ENCODE data around the gene UMAD1.
A peak's percentile ranks its signal among the peaks of the same experiment; 100 is the strongest.

The UMAD1 gene

GRCh38 chr7:7769710-7770627 lies 129.4 kb downstream of the UMAD1 start:
- H2BK120ac ChIP-seq (ENCODE audit: low read depth, low read length): peak overlapping the region; percentile 69
- no peak overlapping the region for H2AFZ ChIP-seq (ENCODE audit: low read depth, low read length)
- H3K18ac ChIP-seq (ENCODE audit: low read depth in 1 of 2, low read length in 2 of 2): peak overlapping the region; percentile 67 to 92
- no peak overlapping the region for H3K27ac ChIP-seq (ENCODE audit: low read length, poor library complexity, severe bottlenecking)
- H3K4me1 ChIP-seq (ENCODE audit: control insufficient read depth, insufficient read depth, low read depth, low read length): peaks cover 3% of the 10 kb centered on the region
- no peak overlapping the region for H3K4me3 ChIP-seq (ENCODE audit: insufficient read depth in 1 of 2, low read depth in 1 of 2, low read length in 2 of 2)
- no peak overlapping the region for H2BK15ac ChIP-seq (ENCODE audit: low read depth, poor library complexity, severe bottlenecking)
- peak; percentile 87 for DNase-seq
- 62% methylated on average over 7 of the region's 8 CpGs for WGBS
- peaks cover 11% of the 10 kb centered on the region for H3K79me1 ChIP-seq (replicated peaks; ENCODE audit: low read length, poor library complexity, severe bottlenecking)
- H3K14ac ChIP-seq (ENCODE audit: low read length in 2 of 2): peak overlapping the region in 1 of 2 experiments; percentile 76
- H3K36me3 ChIP-seq (ENCODE audit: control insufficient read depth in 1 of 2, insufficient read depth in 2 of 2, low read depth in 1 of 2, low read length in 2 of 2): no peaks in the 10 kb centered on the region
- no peak overlapping the region for H3K9ac ChIP-seq (ENCODE audit: low read length)
- no peaks in the 10 kb centered on the region for H3K27me3 ChIP-seq (ENCODE audit: control insufficient read depth in 1 of 2, insufficient read depth in 1 of 2, low read length in 2 of 2)
- no peak overlapping the region for H3K4me2 ChIP-seq (ENCODE audit: low read length, poor library complexity, severe bottlenecking)
- H4K91ac ChIP-seq (ENCODE audit: low read length): no peak overlapping the region
- no peak overlapping the region for H2AK5ac ChIP-seq (ENCODE audit: low read length, severe bottlenecking)
- peak overlapping the region; percentile 0 to 94 for H3K4ac ChIP-seq (ENCODE audit: low read depth in 1 of 2, low read length in 2 of 2)
- H4K8ac ChIP-seq (ENCODE audit: low read length): peak overlapping the region; percentile 59
- H2BK12ac ChIP-seq (ENCODE audit: low read length in 2 of 2): peak overlapping the region; percentile 93 to 97
- no peaks in the 10 kb centered on the region for H3K9me3 ChIP-seq (ENCODE audit: control insufficient read depth, low read length)
- H2BK5ac ChIP-seq (ENCODE audit: low read depth, low read length, poor library complexity, severe bottlenecking): no peak overlapping the region
- H3K23ac ChIP-seq (ENCODE audit: low read length in 2 of 2): no peak overlapping the region

GRCh38 chr7:7771452-7771851 lies 130.9 kb downstream of the UMAD1 start:
- Histone ChIP-seq H3K9ac (ENCODE audit: low read length) (no peak overlapping the region), H2BK120ac (ENCODE audit: low read depth, low read length) (no peak overlapping the region), H2BK12ac (ENCODE audit: low read length in 2 of 2) (peak overlapping the region in 1 of 2 experiments; percentile 34), H3K36me3 (ENCODE audit: control insufficient read depth in 1 of 2, insufficient read depth in 2 of 2, low read depth in 1 of 2, low read length in 2 of 2) (no peaks in the 10 kb centered on the region), H3K27ac (ENCODE audit: low read length, poor library complexity, severe bottlenecking) (peak overlapping the region; percentile 47), H3K4ac (ENCODE audit: low read depth in 1 of 2, low read length in 2 of 2) (no peak overlapping the region), H4K91ac (ENCODE audit: low read length) (no peak overlapping the region), H3K14ac (ENCODE audit: low read length in 2 of 2) (no peak overlapping the region), H3K79me1 (replicated peaks; ENCODE audit: low read length, poor library complexity, severe bottlenecking) (peaks cover 11% of the 10 kb centered on the region), H3K9me3 (ENCODE audit: control insufficient read depth, low read length) (no peaks in the 10 kb centered on the region), H2BK5ac (ENCODE audit: low read depth, low read length, poor library complexity, severe bottlenecking) (no peak overlapping the region), H2AFZ (ENCODE audit: low read depth, low read length) (no peak overlapping the region), H2BK15ac (ENCODE audit: low read depth, poor library complexity, severe bottlenecking) (no peak overlapping the region), H3K18ac (ENCODE audit: low read depth in 1 of 2, low read length in 2 of 2) (peak overlapping the region; percentile 31 to 74), H3K4me1 (ENCODE audit: control insufficient read depth, insufficient read depth, low read depth, low read length) (peaks cover 3% of the 10 kb centered on the region), H3K4me3 (ENCODE audit: insufficient read depth in 1 of 2, low read depth in 1 of 2, low read length in 2 of 2) (no peak overlapping the region), H2AK5ac (ENCODE audit: low read length, severe bottlenecking) (peak overlapping the region; percentile 81), H3K4me2 (ENCODE audit: low read length, poor library complexity, severe bottlenecking) (no peak overlapping the region), H3K23ac (ENCODE audit: low read length in 2 of 2) (no peak overlapping the region), H4K8ac (ENCODE audit: low read length) (no peak overlapping the region), H3K27me3 (ENCODE audit: control insufficient read depth in 1 of 2, insufficient read depth in 1 of 2, low read length in 2 of 2) (no peaks in the 10 kb centered on the region)
- no peak for DNase-seq

- H3K36me3 ChIP-seq (ENCODE audit: control insufficient read depth in 1 of 2, insufficient read depth in 2 of 2, low read depth in 1 of 2, low read length in 2 of 2): no peaks in the 10 kb centered on the region
- H2AFZ ChIP-seq (ENCODE audit: low read depth, low read length): no peak overlapping the region
- H3K4me1 ChIP-seq (ENCODE audit: control insufficient read depth, insufficient read depth, low read depth, low read length): peaks cover 3% of the 10 kb centered on the region
- no peaks in the 10 kb centered on the region for H3K9me3 ChIP-seq (ENCODE audit: control insufficient read depth, low read length)
- H4K91ac ChIP-seq (ENCODE audit: low read length): no peak overlapping the region
- H3K4me2 ChIP-seq (ENCODE audit: low read length, poor library complexity, severe bottlenecking): peak overlapping the region; percentile 53
- no peak overlapping the region for H3K4ac ChIP-seq (ENCODE audit: low read depth in 1 of 2, low read length in 2 of 2)
- no peak overlapping the region for H3K18ac ChIP-seq (ENCODE audit: low read depth in 1 of 2, low read length in 2 of 2)
- no peak overlapping the region for H2BK5ac ChIP-seq (ENCODE audit: low read depth, low read length, poor library complexity, severe bottlenecking)
- DNase-seq: peak; percentile 63
- H3K27ac ChIP-seq (ENCODE audit: low read length, poor library complexity, severe bottlenecking): peak overlapping the region; percentile 64
- H2BK15ac ChIP-seq (ENCODE audit: low read depth, poor library complexity, severe bottlenecking): no peak overlapping the region
- WGBS: 25% methylated on average over 6 of the region's 6 CpGs
- peak overlapping the region in 1 of 2 experiments; percentile 49 for H2BK12ac ChIP-seq (ENCODE audit: low read length in 2 of 2)
- H2BK120ac ChIP-seq (ENCODE audit: low read depth, low read length): no peak overlapping the region
- H3K4me3 ChIP-seq (ENCODE audit: insufficient read depth in 1 of 2, low read depth in 1 of 2, low read length in 2 of 2): no peak overlapping the region
- no peak overlapping the region for H3K23ac ChIP-seq (ENCODE audit: low read length in 2 of 2)
- no peak overlapping the region for H4K8ac ChIP-seq (ENCODE audit: low read length)
- peaks cover 11% of the 10 kb centered on the region for H3K79me1 ChIP-seq (replicated peaks; ENCODE audit: low read length, poor library complexity, severe bottlenecking)
- no peak overlapping the region for H3K14ac ChIP-seq (ENCODE audit: low read length in 2 of 2)
- H2AK5ac ChIP-seq (ENCODE audit: low read length, severe bottlenecking): no peak overlapping the region
- no peaks in the 10 kb centered on the region for H3K27me3 ChIP-seq (ENCODE audit: control insufficient read depth in 1 of 2, insufficient read depth in 1 of 2, low read length in 2 of 2)
- no peak overlapping the region for H3K9ac ChIP-seq (ENCODE audit: low read length)
Measured at GRCh38 chr7:7772397-7772821, 131.9 kb downstream of the UMAD1 start.

Measured in mesenchymal stem cell (in vitro differentiated cells and primary cell).